ENCODE data around the gene SREBF1. TPM values are rescaled to one million over a fixed set of nuclear protein-coding genes. Genes with fewer than 3 reads are reported as not detected.

The SREBF1 gene
- total and polyA plus RNA-seq, 2 experiments from 2014 or later, result 39.6 to 85.3 TPM

DNA sequence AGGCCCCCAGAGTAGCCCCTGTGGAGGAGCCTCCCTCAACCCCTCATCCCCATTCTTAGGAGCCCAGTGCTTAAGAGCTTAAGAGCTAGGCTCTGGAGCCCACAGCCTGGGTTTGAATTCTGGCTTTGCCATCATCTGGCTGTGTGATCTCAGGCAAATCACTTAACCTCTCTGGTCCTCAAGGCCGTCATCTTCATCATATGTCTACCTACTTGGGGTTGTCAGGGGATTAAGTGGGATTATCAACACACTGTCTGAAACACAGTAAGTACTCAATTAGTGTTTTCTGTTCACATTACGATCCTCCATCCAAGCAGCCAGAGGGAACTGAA, 4.8 kb downstream of the SREBF1 start:
- no peak overlapping the region for H2AFZ ChIP-seq
- no peak for ATAC-seq
- no peaks in the 10 kb centered on the region for H3K27me3 ChIP-seq (ENCODE audit: insufficient read depth)
- peak overlapping the region; percentile 48 for H3K27ac Mint-ChIP-seq
- peaks cover 66% of the 10 kb centered on the region for H4K20me1 ChIP-seq (replicated peaks; ENCODE audit: insufficient read depth)
- peaks cover 83% of the 10 kb centered on the region for H3K79me2 ChIP-seq (replicated peaks; ENCODE audit: insufficient read depth)
- H3K4me1 ChIP-seq (ENCODE audit: insufficient read depth), result peaks cover 18% of the 10 kb centered on the region
- H3K4me1 Mint-ChIP-seq, result peaks cover 45% of the 10 kb centered on the region
- no peak overlapping the region for H3K4me3 Mint-ChIP-seq
- H3K4me2 ChIP-seq, result no peak overlapping the region
- no peak for DNase-seq (ENCODE audit: low spot score)
- H3K9me3 Mint-ChIP-seq, result no peaks in the 10 kb centered on the region
- TF ChIP-seq ETS1 (IDR thresholded peaks at IDR 0.05), result no peak
- no peak for TF ChIP-seq CREB1 (CRISPR knock-in tag; IDR thresholded peaks at IDR 0.05; ENCODE audit: low read depth)
- TF ChIP-seq, protein P1, sequence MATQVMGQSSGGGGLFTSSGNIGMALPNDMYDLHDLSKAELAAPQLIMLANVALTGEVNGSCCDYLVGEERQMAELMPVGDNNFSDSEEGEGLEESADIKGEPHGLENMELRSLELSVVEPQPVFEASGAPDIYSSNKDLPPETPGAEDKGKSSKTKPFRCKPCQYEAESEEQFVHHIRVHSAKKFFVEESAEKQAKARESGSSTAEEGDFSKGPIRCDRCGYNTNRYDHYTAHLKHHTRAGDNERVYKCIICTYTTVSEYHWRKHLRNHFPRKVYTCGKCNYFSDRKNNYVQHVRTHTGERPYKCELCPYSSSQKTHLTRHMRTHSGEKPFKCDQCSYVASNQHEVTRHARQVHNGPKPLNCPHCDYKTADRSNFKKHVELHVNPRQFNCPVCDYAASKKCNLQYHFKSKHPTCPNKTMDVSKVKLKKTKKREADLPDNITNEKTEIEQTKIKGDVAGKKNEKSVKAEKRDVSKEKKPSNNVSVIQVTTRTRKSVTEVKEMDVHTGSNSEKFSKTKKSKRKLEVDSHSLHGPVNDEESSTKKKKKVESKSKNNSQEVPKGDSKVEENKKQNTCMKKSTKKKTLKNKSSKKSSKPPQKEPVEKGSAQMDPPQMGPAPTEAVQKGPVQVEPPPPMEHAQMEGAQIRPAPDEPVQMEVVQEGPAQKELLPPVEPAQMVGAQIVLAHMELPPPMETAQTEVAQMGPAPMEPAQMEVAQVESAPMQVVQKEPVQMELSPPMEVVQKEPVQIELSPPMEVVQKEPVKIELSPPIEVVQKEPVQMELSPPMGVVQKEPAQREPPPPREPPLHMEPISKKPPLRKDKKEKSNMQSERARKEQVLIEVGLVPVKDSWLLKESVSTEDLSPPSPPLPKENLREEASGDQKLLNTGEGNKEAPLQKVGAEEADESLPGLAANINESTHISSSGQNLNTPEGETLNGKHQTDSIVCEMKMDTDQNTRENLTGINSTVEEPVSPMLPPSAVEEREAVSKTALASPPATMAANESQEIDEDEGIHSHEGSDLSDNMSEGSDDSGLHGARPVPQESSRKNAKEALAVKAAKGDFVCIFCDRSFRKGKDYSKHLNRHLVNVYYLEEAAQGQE (IDR thresholded peaks at IDR 0.05; ENCODE audit: unreplicated experiment), result no peak
- TF ChIP-seq ZNF331 (CRISPR knock-in tag; IDR thresholded peaks at IDR 0.05; ENCODE audit: low read depth), result no peak
- TF ChIP-seq ZNF114 (CRISPR knock-in tag; IDR thresholded peaks at IDR 0.05), result no peak
- no peak for TF ChIP-seq EZH2phosphoT487 (IDR thresholded peaks at IDR 0.05; ENCODE audit: unreplicated experiment)
- TF ChIP-seq POLR2AphosphoS5 (IDR thresholded peaks at IDR 0.05; ENCODE audit: low read depth), result no peak
- TF ChIP-seq, protein P2, sequence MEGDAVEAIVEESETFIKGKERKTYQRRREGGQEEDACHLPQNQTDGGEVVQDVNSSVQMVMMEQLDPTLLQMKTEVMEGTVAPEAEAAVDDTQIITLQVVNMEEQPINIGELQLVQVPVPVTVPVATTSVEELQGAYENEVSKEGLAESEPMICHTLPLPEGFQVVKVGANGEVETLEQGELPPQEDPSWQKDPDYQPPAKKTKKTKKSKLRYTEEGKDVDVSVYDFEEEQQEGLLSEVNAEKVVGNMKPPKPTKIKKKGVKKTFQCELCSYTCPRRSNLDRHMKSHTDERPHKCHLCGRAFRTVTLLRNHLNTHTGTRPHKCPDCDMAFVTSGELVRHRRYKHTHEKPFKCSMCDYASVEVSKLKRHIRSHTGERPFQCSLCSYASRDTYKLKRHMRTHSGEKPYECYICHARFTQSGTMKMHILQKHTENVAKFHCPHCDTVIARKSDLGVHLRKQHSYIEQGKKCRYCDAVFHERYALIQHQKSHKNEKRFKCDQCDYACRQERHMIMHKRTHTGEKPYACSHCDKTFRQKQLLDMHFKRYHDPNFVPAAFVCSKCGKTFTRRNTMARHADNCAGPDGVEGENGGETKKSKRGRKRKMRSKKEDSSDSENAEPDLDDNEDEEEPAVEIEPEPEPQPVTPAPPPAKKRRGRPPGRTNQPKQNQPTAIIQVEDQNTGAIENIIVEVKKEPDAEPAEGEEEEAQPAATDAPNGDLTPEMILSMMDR (conservative IDR thresholded peaks at IDR 0.05; ENCODE audit: low read depth in 2 of 2), result no peak
- no peak for TF ChIP-seq NANOG (IDR thresholded peaks at IDR 0.05; ENCODE audit: borderline replicate concordance)
- TF ChIP-seq EZH2 (IDR thresholded peaks at IDR 0.05; ENCODE audit: low read depth, unreplicated experiment), result no peak
- no peak for TF ChIP-seq JUNB (IDR thresholded peaks at IDR 0.05; ENCODE audit: unreplicated experiment)
- TF ChIP-seq ZNF462 (CRISPR knock-in tag; IDR thresholded peaks at IDR 0.05), result no peak
- no peaks in the 10 kb centered on the region; the same call in 1 of the 2 replicates for H3F3A ChIP-seq (replicated peaks; ENCODE audit: low read depth)
- H3K4me3 ChIP-seq, result no peak overlapping the region
- no peaks in the 10 kb centered on the region for H3K36me3 ChIP-seq (ENCODE audit: insufficient read depth)
- peaks cover 45% of the 10 kb centered on the region for H3K36me3 Mint-ChIP-seq (ENCODE audit: low read depth)
- peaks cover 19% of the 10 kb centered on the region for H3K27me3 Mint-ChIP-seq (ENCODE audit: insufficient read depth, low read depth, poor library complexity)
- H3K27ac ChIP-seq (ENCODE audit: low read depth), result no peak overlapping the region
- no peaks in the 10 kb centered on the region for H3K9me2 ChIP-seq (ENCODE audit: insufficient read depth)
